Right lobe of liver (tissue), 6 donors: ENCODE data around the gene CC2D2B. TPM values are rescaled to one million over a fixed set of nuclear protein-coding genes. Genes with fewer than 3 reads are reported as not detected.

Experiments
- ATAC-seq, 4 donors: fragments of 200-7000 bp; cut with Tn5 transposase; one replicate each; pipeline ENCODE4 v1.9.1; 2020; ENCODE audit warnings: mild to moderate bottlenecking in 4 of 4, moderate library complexity in 4 of 4
- DNase-seq, 3 donors: peaks; one replicate each; pipeline ENCODE4 v3.0.0-alpha.2; 2020
- H3K27ac ChIP-seq, 3 donors: fragments of 200-600 bp; one replicate each; pipeline ENCODE4 v1.8.0; 2022
- H3K27me3 ChIP-seq, 2 donors: fragments of 200-600 bp; one replicate each; pipeline ENCODE4 v1.8.0; 2022
- H3K36me3 ChIP-seq, 4 donors: fragments of 200-600 bp; sonication (generic) in 1 of 4; one replicate each; pipeline versions ENCODE4 v1.5.1 to v1.8.0; 2017 to 2022; ENCODE audit warnings: control low read depth in 1 of 4
- H3K4me1 ChIP-seq, 4 donors: fragments of 200-600 bp; sonication (generic) in 1 of 4; one replicate each; pipeline versions ENCODE4 v1.5.1 to v1.8.0; 2017 to 2022; ENCODE audit warnings: control low read depth in 1 of 4
- H3K4me3 ChIP-seq, 3 donors: fragments of 200-600 bp; one replicate each; pipeline ENCODE4 v1.8.0; 2022
- H3K9me3 ChIP-seq, 4 donors: fragments of 200-600 bp; sonication (generic) in 1 of 4; one replicate each; pipeline versions ENCODE4 v1.5.1 to v1.8.0; 2017 to 2022; ENCODE audit warnings: control low read depth in 1 of 4
- POLR2A ChIP-seq: fragments of 450-650 bp; IDR thresholded peaks from one replicate; pipeline ENCODE4 v1.6.1; 2017; ENCODE audit warnings: antibody characterized with exemption, mild to moderate bottlenecking
- WGBS: methylation state at CpG from one replicate; pipeline ENCODE4 v1.1.6; 2018; ENCODE audit warnings: low coverage, low lambda C conversion rate; ENCODE audit not compliant: insufficient coverage; ENCODE audit errors: missing lambda C conversion rate; 5-methylcytosine and 5-hydroxymethylcytosine counted together
- intact Hi-C, 2 donors: fragments of 100-400 bp; cut with DNase I; formaldehyde crosslinking; loops; one replicate each; pipeline versions ENCODE4 v1.11.2 to v1.14.1; 2022
- total RNA-seq, 6 experiments: library from RNA; depleted of rRNA in 2 of 6; stranded (reverse); fragments of >200 nt in 2 of 6; fragmentation: NEBNext Ultra II Directional in 3 of 6; extraction: Animal tissue kit (Norgen Biotek cat#: 25700) in 3 of 6; gene quantifications; one replicate each; pipeline versions ENCODE4 v1.1.0 to v1.2.4, GENCODE V29; 2016 to 2023
- TF ChIP-seq, protein P1 (sequence below), 4 donors: fragments of 200-600 bp in 3 of 4; fragments of 450-650 bp in 1 of 4; IDR thresholded peaks; one replicate each; pipeline versions ENCODE4 v1.5.1 to v1.8.0; 2016 to 2022; ENCODE audit warnings: antibody characterized with exemption in 4 of 4, mild to moderate bottlenecking in 2 of 4
- donor health status: DM: no; HTN: yes; CAD: no.
- donor health status: DM: no; HTN: no; CAD: no.
- donor health status: DM: no; HTN: no; CAD: no.
- donor health status: DM: no; HTN: yes; CAD: no.
- donor health status: DM: no; HTN: yes; CAD: no.

Gene CC2D2B
- total RNA-seq, 6 experiments from 2014 or later = 0.10 to 0.86 (median 0.27) TPM; not detected in 2

DNA sequence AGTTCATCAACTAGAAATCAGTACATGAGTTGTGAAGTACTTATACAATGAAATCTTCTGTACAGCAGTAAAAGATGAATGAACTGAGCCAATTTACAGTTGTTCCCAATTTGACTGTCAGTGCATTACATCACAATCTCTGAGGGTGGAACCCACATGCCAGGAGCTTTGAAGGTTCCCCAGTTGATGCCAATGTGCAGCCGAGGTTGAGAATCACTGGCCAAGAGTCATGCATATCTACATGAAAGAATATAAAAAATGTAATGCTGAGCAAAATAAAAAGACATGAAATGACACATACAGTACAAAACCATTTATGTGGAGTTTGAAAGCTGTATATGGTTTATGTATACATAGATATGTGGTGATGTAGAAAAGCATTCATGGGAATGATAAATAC lies 113.6 kb downstream of the CC2D2B start:
- intact Hi-C loops = no loop called here
- ATAC-seq (no peak), DNase-seq (no peak)
- Histone ChIP-seq H3K4me3 (no peak overlapping the region), H3K27me3 (no peaks in the 10 kb centered on the region), H3K9me3 (no peaks in the 10 kb centered on the region), H3K36me3 (no peaks in the 10 kb centered on the region), H3K27ac (no peak overlapping the region), H3K4me1 (no peaks in the 10 kb centered on the region)
- no peak for TF ChIP-seq POLR2A
- TF ChIP-seq, protein P1, sequence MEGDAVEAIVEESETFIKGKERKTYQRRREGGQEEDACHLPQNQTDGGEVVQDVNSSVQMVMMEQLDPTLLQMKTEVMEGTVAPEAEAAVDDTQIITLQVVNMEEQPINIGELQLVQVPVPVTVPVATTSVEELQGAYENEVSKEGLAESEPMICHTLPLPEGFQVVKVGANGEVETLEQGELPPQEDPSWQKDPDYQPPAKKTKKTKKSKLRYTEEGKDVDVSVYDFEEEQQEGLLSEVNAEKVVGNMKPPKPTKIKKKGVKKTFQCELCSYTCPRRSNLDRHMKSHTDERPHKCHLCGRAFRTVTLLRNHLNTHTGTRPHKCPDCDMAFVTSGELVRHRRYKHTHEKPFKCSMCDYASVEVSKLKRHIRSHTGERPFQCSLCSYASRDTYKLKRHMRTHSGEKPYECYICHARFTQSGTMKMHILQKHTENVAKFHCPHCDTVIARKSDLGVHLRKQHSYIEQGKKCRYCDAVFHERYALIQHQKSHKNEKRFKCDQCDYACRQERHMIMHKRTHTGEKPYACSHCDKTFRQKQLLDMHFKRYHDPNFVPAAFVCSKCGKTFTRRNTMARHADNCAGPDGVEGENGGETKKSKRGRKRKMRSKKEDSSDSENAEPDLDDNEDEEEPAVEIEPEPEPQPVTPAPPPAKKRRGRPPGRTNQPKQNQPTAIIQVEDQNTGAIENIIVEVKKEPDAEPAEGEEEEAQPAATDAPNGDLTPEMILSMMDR (IDR thresholded peaks at IDR 0.05) = no peak
- 64% methylated on average over 1 of the region's 1 CpG for WGBS

DNA sequence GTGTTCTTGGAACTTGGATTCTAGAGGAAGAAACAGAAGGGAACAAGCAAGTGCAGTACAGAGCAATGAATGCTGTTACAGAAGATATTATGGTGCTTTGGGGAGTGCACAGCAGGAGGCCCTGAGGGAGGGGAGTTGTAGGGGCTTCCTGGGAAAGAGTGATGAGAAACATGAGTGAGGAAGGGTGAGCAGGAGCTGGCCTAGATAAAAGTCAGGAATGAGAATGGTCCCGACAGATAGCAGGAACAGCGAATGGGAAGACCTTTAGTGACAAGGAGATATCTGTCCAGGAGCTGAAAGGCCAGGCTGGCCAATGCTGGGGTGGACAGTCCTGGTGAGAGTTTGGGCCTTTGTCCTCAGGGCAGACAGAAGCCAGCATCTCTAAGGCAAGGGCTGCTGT lies 115.0 kb downstream of the CC2D2B start:
- H3K4me3 ChIP-seq = no peak overlapping the region
- no peaks in the 10 kb centered on the region for H3K4me1 ChIP-seq
- ATAC-seq (no peak), DNase-seq (no peak)
- no peak overlapping the region for H3K27ac ChIP-seq
- H3K36me3 ChIP-seq = no peaks in the 10 kb centered on the region
- WGBS = 94% methylated on average over 2 of the region's 2 CpGs
- H3K27me3 ChIP-seq = no peaks in the 10 kb centered on the region
- H3K9me3 ChIP-seq = no peaks in the 10 kb centered on the region
- TF ChIP-seq POLR2A = no peak
- TF ChIP-seq, protein P1 (IDR thresholded peaks at IDR 0.05) = no peak
- intact Hi-C loops = no loop called here

DNA sequence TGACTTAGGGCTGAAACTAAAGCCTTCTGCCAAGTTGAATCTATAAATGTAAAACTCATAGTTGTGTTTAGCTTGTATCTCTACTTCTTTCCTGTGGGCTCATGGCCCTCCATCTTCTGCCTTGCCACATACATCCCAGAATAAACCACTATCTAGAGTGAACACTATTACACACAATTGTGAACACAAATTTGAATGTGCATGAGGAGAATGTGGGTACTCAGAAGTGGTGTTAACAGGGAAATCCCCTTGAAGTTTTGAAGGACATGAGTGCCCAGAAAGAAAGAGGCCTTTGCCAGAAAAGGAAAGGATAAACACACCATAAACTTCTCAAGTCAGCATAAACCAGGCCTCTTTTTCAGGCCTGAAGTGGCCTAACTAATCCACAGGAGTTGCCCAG lies 115.4 kb downstream of the CC2D2B start:
- DNase-seq (no peak), ATAC-seq (no peak)
- intact Hi-C loops = no loop called here
- no peak overlapping the region for H3K27ac ChIP-seq
- H3K4me1 ChIP-seq = no peaks in the 10 kb centered on the region
- no peaks in the 10 kb centered on the region for H3K36me3 ChIP-seq
- H3K4me3 ChIP-seq = no peak overlapping the region
- no peak for TF ChIP-seq POLR2A
- TF ChIP-seq, protein P1 (IDR thresholded peaks at IDR 0.05) = no peak
- no peaks in the 10 kb centered on the region for H3K27me3 ChIP-seq
- no peaks in the 10 kb centered on the region for H3K9me3 ChIP-seq

DNA sequence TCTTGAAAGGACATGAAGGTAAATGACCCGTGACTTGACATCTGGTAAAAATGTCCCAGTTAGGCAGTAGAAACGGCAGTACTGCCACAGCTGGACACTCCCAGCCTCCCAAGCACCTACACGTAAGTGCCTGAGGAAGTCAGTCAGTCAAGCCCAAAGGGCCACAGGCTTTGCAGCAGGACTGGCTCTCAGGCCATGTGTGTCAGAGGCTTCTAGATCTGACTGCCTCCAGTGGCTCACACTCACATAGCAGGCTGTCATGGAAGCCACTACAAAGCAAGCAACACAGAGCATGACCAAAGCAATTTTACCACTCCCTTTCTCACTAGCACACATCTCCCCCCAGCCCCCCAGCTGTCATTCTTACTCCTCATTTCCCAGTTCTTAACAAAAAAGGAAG lies 117.8 kb downstream of the CC2D2B start:
- H3K27ac ChIP-seq = no peak overlapping the region
- no peaks in the 10 kb centered on the region for H3K36me3 ChIP-seq
- H3K4me3 ChIP-seq = no peak overlapping the region
- H3K4me1 ChIP-seq = no peaks in the 10 kb centered on the region
- no peak for TF ChIP-seq POLR2A
- TF ChIP-seq, protein P1 (IDR thresholded peaks at IDR 0.05) = no peak
- no peaks in the 10 kb centered on the region for H3K27me3 ChIP-seq
- DNase-seq (no peak), ATAC-seq (peak in 2 of 4 donors; percentile 33 to 39)
- H3K9me3 ChIP-seq = no peaks in the 10 kb centered on the region
- WGBS = 83% methylated on average over 2 of the region's 3 CpGs
- intact Hi-C loops = no loop called here

DNA sequence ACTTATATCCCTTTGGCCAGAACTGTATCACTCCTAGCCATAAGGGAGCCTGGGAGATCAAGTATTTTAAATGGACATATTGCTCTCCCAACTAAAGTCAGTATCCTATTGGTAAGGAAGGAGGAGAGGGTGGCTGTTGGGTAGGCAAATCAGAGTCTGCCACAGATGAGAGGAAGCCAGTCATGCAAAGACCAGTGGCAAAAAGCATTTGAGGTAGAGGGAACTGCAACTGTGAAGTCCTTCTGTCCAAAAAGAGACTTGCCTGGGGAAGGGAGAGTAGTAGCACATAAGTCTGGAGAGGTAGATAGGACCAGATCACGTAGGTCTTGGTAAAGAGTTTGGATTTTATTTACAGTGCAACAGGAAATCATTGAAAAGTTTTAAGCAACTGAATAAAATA lies 126.8 kb downstream of the CC2D2B start:
- no peak for TF ChIP-seq POLR2A
- TF ChIP-seq, protein P1 (IDR thresholded peaks at IDR 0.05) = no peak
- Histone ChIP-seq H3K27ac (no peak overlapping the region), H3K36me3 (no peaks in the 10 kb centered on the region), H3K27me3 (no peaks in the 10 kb centered on the region), H3K4me1 (no peaks in the 10 kb centered on the region), H3K9me3 (no peaks in the 10 kb centered on the region), H3K4me3 (no peak overlapping the region)
- intact Hi-C loops = no loop called here
- WGBS = 83% methylated on average over 1 of the region's 1 CpG
- DNase-seq (no peak), ATAC-seq (no peak)
